8988T (cell line): ENCODE data around the gene GREM2.

Experiments
- DNase-seq: peaks from one replicate; pipeline ENCODE4 v3.0.0; 2011

The GREM2 gene

DNA sequence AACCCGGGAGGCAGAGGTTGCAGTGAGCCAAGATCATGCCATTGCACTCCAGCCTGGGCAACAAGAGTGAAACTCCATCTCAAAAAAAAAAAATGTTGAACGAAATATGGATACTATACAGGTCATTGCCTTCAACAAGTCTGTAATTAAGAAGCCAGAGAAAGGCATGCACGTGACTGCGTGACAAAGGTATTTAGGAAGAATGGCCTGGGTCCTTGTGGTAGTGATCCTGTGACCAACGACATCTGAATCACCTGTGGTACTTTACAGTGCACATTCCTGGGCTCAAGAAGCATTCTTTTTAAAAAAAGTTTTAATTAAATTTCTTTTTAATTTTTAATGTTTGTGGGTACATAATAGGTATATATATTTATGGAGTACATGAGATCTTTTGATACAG lies 115.0 kb downstream of the GREM2 start:
- no peak for DNase-seq

- no peak for DNase-seq
Observed at GRCh38 chr1:240496356-240496755, 115.6 kb downstream of the GREM2 start.

DNA sequence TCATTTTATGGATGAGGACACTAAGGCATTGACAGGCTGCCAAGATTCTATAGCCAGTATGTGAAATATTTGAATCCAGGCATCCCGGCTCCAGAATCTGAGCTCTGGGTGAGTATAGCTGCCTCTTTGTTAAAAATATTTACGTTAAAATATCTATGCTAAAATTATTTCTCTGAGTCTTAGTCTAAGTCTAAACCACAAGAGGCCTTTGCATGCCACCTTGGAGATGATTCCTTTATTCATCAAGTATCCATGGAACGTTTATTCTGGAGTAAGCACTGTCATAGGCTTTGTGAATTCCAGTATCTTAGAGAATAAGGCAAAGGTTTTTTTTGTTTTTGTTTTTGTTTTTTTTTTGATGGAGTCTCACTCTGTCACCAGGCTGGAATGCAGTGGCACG lies 116.4 kb downstream of the GREM2 start:
- DNase-seq: no peak

- no peak for DNase-seq
Observed at GRCh38 chr1:240492832-240493440, 119.0 kb downstream of the GREM2 start.

DNA sequence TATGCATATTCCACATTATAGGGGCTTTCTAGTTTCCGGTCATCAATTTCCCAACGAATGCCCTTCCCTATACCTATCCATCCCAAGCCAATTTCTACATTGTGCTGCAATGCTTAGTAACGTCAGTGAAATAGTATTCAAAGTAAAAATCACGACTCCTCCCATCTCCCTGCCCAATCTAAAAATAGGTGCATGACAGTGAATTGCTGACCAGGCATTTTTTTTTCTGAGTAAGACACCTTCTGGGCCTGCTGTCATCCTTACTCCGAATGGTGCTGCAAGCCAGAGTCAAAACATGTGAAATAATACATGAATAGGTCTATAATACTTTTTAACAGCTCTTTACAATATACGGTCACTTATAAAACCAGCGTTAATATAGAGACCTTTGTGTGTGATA lies 120.2 kb downstream of the GREM2 start:
- DNase-seq: no peak

GRCh38 chr1:240491156-240491555 lies 120.8 kb downstream of the GREM2 start:
- DNase-seq: no peak

GRCh38 chr1:240487493-240487892 lies 124.5 kb downstream of the GREM2 start:
- no peak for DNase-seq

DNA sequence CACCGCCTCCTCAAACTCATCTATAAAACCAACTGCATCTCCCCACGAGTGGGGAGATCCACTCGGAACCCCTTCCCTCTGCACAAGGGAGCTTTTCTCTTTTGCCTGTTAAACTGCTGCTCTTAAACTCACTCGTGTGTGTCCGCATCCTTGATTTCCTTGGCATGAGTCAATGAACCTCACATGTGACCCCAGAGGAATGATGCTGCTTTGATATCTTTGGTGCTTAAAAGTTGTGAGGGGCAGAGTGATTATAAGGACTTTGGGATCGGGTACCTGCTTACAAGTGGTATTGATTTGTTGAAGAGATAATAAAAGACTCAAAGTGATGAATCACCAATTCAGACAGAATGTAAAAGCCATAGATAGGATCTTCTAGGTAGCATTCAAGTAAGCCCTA lies 125.3 kb downstream of the GREM2 start:
- no peak for DNase-seq

GRCh38 chr1:240484804-240485443 lies 127.0 kb downstream of the GREM2 start:
- DNase-seq: no peak

GRCh38 chr1:240478536-240478935 lies 133.4 kb downstream of the GREM2 start:
- no peak for DNase-seq

GRCh38 chr1:240475832-240476231 lies 136.1 kb downstream of the GREM2 start:
- no peak for DNase-seq

DNA sequence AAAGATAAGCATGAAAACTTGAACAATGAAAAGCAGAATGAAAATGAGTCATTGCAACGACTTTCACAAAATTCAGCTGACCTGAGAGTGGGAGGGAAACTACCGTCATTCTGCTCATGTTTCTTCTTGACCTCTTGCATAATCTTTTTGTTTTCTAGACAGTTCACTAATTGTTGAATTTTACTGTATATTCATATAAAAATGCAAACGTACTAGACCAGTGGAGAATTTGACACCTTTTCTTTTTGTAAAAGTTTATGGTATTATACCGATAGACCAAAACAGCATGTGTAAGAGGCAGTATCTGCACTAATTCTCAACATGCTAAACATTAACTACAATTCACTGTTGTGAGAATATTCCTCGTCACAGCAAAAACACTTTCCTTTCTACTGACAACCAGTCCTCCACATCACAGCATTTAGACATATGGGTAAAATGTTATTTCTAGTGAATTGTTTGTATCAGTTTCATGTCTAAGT lies 137.8 kb downstream of the GREM2 start:
- no peak for DNase-seq

DNA sequence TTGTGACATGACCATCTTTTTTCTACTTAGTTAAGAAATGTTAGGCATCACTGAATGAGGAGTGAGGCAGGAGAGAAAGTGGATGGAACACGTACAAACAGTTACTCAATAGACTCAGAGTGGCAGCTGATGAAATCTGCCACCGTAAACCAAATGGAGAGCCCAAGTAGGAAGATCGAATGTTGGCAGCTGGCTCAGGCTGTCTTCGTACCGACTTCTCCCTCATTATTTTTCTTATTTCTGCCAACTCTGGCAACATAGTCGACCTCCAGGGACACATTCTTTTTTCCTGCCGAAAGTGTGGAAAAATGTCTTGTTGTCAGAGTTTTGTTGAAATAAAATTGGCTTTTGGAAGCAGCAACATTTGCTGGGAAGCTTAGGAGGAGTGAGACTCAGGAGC lies 143.3 kb downstream of the GREM2 start:
- no peak for DNase-seq

DNA sequence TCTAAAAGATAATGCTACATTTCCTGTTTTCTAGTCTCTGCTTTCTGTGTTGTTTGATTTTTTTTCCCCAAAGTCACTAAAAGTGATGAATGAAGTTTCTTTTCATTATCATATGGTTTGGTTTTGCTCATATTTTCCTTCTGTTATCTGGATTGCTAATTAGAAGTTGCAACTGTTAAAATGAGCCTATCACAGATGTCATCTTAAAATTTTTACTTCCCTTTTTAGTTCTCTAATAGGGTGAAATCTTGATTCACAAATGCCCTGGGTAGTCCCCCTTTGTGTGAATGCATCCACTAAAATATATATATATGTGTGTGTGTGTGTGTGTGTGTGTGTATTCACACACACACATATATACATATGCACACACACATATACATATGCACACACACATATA lies 144.1 kb downstream of the GREM2 start:
- no peak for DNase-seq

DNA sequence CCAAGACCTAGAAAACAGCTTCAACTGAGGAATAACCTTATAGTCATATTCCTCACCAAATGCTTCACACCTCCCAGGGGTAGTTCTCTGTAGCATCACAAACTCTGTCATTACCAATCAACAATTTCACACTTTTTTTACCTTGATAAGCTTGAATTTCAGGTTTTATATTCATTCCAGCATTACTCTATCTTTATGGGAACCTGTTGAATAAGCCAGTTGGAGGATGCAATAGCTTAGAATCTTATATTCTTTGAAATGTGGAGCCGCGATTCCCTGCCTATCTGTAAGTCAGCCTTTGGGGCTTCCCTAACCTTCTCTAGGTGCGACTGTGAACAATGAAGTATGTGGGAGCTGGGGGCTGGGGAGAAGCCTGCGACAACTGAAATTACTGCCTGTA lies 145.4 kb downstream of the GREM2 start:
- DNase-seq: no peak

- no peak for DNase-seq
Observed at GRCh38 chr1:240465531-240465940, 146.4 kb downstream of the GREM2 start.

- DNase-seq: no peak
Observed at GRCh38 chr1:240464099-240464498, 147.9 kb downstream of the GREM2 start.

- DNase-seq: no peak
Observed at GRCh38 chr1:240462766-240463395, 149.1 kb downstream of the GREM2 start.

GRCh38 chr1:240462277-240462676 lies 149.7 kb downstream of the GREM2 start:
- no peak for DNase-seq

GRCh38 chr1:240457203-240457602 lies 154.8 kb downstream of the GREM2 start:
- no peak for DNase-seq

DNA sequence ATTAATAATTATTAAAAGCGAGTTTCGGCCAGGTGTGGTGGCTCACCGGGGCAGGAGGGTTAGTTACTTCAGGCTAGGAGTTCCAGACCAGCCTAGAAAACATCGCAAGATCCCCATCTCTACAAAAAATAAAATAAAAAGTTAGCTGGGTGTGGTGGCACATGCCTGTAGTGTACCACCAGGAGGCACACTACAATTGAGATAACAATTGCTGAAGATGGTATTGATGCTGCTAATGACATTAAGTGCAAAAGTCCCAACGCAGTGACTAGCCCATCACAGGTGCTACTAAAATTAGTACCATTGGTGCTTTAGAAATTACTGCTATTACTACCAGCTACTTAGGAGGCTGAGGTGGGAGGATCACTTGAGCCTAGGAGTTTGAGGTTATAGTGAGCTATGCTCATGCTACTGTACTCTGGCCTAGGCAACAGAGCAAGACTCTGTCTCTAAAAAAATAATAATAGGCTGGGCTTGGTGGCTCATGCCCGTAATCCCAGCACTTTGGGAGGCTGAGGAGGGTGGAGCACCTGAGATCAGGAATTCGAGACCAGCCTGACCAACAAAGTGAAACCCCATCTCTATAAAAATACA lies 156.6 kb downstream of the GREM2 start:
- no peak for DNase-seq

DNA sequence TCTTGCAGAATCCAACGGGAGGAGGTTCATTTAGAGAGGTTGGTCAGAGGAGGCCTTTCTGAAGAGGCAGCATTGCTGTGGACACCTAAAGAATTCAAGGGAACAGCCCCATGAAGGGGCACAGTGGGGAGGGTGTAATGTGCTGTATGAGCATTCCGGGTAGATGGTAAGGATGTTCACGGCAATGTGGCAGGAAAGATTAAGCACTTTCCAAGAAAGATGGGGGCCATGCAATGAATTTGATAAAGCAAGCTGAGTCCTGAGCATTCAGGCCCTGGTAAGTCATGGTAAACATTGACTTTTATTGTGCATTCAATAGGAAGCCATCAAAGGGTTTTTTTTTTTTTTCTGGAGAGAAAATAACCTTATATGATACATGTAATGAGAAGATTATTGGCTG lies 166.6 kb downstream of the GREM2 start:
- no peak for DNase-seq

DNA sequence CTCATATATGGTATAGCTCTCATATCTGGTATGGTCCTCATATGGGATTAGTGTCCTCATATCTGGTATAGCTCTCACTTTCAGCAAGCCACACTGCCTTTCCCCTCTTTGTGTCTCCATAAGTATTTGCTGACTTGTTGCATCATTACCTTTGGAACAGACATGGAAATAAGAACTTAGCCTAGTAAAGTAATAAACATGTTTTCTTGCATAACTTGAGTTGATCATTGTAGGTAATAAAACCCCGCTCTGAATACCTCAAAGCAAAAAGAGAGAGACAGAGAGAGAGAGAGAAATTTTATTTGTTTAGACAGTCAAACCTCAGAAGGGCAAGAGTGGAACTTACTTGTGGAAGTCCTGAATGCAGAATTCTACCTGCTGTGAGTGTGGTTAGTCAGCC lies 170.3 kb downstream of the GREM2 start:
- no peak for DNase-seq
